Loucy (cell line): ENCODE data around the gene TTLL1.

Source experiments
- H2AFZ ChIP-seq: fragments of 200-600 bp; sonication (generic); 2 replicates; pipeline ENCODE4 v1.6.0; 2016; ENCODE audit warnings: antibody characterized with exemption, mild to moderate bottlenecking, low read length, moderate library complexity
- H3F3A ChIP-seq: fragments of 200-600 bp; 2 replicates; pipeline ENCODE4 v1.6.0; 2016; ENCODE audit warnings: antibody characterized with exemption, low read depth, mild to moderate bottlenecking
- H3K27me3 ChIP-seq: fragments of 200-600 bp; sonication (generic); 2 replicates; pipeline ENCODE4 v1.6.1; 2014; ENCODE audit warnings: low read length, mild to moderate bottlenecking; ENCODE audit not compliant: insufficient read depth, poor library complexity, severe bottlenecking
- H3K36me3 ChIP-seq: fragments of 200-600 bp; sonication (generic); 2 replicates; pipeline ENCODE4 v1.6.1; 2016; ENCODE audit warnings: low read length; ENCODE audit not compliant: insufficient read depth
- H3K4me1 ChIP-seq: fragments of 200-600 bp; sonication (generic); 2 replicates; pipeline ENCODE4 v1.5.1; 2014; ENCODE audit warnings: low read length, mild to moderate bottlenecking; ENCODE audit not compliant: insufficient read depth, poor library complexity, severe bottlenecking
- H3K4me2 ChIP-seq: fragments of 200-600 bp; sonication (generic); 2 replicates; pipeline ENCODE4 v1.6.0; 2014; ENCODE audit warnings: antibody characterized with exemption, low read length, low read depth, mild to moderate bottlenecking; ENCODE audit not compliant: poor library complexity, severe bottlenecking
- H3K4me3 ChIP-seq: fragments of 200-600 bp; sonication (generic); 2 replicates; pipeline ENCODE4 v1.5.1; 2014; ENCODE audit warnings: low read length, mild to moderate bottlenecking, mixed read lengths; ENCODE audit not compliant: poor library complexity, severe bottlenecking
- H3K79me2 ChIP-seq: fragments of 200-600 bp; sonication (generic); 2 replicates; pipeline ENCODE4 v1.6.1; 2014; ENCODE audit warnings: low read length; ENCODE audit not compliant: insufficient read depth
- H3K9ac ChIP-seq: fragments of 200-600 bp; sonication (generic); 2 replicates; pipeline ENCODE4 v1.6.0; 2014; ENCODE audit warnings: mild to moderate bottlenecking, low read depth, low read length, moderate library complexity; ENCODE audit not compliant: poor library complexity, severe bottlenecking
- H3K9me2 ChIP-seq: fragments of 200-600 bp; sonication (generic); replicated peaks from 2 replicates; pipeline ENCODE4 v1.6.1; 2016; ENCODE audit warnings: low read depth, low read length, mixed read lengths
- H3K9me3 ChIP-seq: fragments of 200-600 bp; sonication (generic); 2 replicates; pipeline ENCODE4 v1.6.1; 2014; ENCODE audit warnings: mild to moderate bottlenecking, antibody characterized with exemption, low read length, low read depth; ENCODE audit not compliant: insufficient read depth
- H4K20me1 ChIP-seq: fragments of 200-600 bp; sonication (generic); 2 replicates; pipeline ENCODE4 v1.6.0; 2014; ENCODE audit warnings: antibody characterized with exemption, low read length, mild to moderate bottlenecking; ENCODE audit not compliant: insufficient read depth, poor library complexity, severe bottlenecking
- EZH2phosphoT487 ChIP-seq: fragments of 200-600 bp; IDR thresholded peaks from 2 replicates; pipeline ENCODE4 v1.6.1; 2018; ENCODE audit warnings: antibody characterized with exemption, mild to moderate bottlenecking, moderate library complexity, borderline replicate concordance
- TF ChIP-seq, protein P1 (sequence below): fragments of 200-600 bp; sonication (generic); conservative IDR thresholded peaks from 2 replicates; pipeline ENCODE4 v1.5.1; 2014; ENCODE audit warnings: mild to moderate bottlenecking, antibody characterized with exemption, low read length

The TTLL1 gene

DNA sequence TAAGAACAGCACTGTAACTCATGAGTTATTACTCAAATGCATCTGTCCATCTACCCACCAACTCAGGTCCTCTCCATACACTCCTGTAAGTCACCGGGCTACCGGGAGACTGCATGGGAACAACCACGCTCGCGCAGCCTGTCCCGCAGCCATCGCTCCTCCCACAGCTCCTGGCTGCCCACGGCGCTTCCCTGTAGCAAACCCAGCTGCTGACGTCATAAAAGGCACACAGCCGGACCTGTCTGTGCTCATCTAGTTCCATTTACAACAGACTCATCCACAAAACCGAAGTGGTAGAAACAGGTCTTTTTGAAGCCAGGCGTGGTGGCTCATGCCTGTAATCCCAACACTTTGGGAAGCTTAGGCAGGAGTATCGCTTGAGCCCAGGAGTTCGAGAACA lies 50.9 kb downstream of the TTLL1 start:
- Histone ChIP-seq H3F3A (no peaks in the 10 kb centered on the region), H3K27me3 (no peaks in the 10 kb centered on the region), H3K4me3 (no peak overlapping the region), H3K9ac (no peak overlapping the region), H2AFZ (no peak overlapping the region), H3K9me3 (no peaks in the 10 kb centered on the region), H3K4me1 (no peaks in the 10 kb centered on the region), H3K36me3 (no peaks in the 10 kb centered on the region), H3K4me2 (no peak overlapping the region), H3K79me2 (no peaks in the 10 kb centered on the region), H3K9me2 (no peaks in the 10 kb centered on the region), H4K20me1 (no peaks in the 10 kb centered on the region)
- TF ChIP-seq, protein P1, sequence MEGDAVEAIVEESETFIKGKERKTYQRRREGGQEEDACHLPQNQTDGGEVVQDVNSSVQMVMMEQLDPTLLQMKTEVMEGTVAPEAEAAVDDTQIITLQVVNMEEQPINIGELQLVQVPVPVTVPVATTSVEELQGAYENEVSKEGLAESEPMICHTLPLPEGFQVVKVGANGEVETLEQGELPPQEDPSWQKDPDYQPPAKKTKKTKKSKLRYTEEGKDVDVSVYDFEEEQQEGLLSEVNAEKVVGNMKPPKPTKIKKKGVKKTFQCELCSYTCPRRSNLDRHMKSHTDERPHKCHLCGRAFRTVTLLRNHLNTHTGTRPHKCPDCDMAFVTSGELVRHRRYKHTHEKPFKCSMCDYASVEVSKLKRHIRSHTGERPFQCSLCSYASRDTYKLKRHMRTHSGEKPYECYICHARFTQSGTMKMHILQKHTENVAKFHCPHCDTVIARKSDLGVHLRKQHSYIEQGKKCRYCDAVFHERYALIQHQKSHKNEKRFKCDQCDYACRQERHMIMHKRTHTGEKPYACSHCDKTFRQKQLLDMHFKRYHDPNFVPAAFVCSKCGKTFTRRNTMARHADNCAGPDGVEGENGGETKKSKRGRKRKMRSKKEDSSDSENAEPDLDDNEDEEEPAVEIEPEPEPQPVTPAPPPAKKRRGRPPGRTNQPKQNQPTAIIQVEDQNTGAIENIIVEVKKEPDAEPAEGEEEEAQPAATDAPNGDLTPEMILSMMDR = no peak
- no peak for TF ChIP-seq EZH2phosphoT487

DNA sequence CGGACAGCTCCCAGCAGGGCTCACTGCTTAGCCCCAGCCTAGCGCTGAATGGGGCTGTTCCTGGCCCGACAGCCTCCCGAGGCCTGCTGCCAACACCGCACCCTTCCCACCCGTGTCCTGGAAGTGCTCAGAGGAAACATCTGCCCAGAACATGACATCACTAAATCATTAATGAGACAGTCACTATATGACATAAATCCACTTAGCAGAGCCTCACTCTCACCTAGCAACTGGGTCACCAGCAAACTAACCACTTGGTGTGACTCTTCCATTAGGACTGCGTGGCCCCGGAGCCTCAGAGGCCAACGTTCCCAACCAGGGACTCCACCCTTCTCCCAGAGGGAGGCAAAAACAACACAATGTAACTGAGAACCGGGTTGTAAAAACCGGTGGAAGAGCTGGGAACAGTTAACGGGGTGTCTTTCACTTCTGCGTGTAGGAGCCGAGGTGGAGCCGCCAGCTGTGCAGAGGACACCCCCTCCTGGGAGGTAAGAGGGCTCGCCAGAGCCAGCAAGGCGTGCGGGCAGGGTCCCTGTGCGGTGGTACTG lies 52.8 kb downstream of the TTLL1 start:
- Histone ChIP-seq H2AFZ (no peak overlapping the region), H3K9me2 (no peaks in the 10 kb centered on the region), H4K20me1 (no peaks in the 10 kb centered on the region), H3K4me2 (no peak overlapping the region), H3K9me3 (no peaks in the 10 kb centered on the region), H3K4me3 (no peak overlapping the region), H3F3A (no peaks in the 10 kb centered on the region), H3K27me3 (no peaks in the 10 kb centered on the region), H3K79me2 (no peaks in the 10 kb centered on the region), H3K36me3 (no peaks in the 10 kb centered on the region), H3K9ac (no peak overlapping the region), H3K4me1 (no peaks in the 10 kb centered on the region)
- TF ChIP-seq, protein P1 = no peak
- no peak for TF ChIP-seq EZH2phosphoT487

DNA sequence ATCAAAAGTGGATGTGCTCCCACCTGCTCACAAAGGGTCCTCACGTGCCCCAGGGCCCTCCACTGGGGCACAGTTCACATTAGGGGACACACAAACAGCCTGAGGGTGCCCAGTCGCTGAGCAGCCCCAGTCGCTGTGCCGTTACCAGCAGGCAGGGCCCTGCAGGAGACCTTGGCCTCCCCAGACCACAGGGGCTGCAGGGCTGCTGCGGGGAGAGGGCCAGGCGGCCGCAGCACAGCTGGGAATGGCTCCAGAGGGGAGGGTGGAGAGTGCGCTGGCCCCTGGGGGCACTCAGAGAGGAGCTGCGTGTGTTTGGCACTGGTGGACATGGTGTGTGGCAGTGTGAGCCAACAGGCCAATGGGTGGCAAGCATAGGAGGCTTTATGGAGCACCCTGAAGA lies 53.9 kb downstream of the TTLL1 start:
- Histone ChIP-seq H3K9ac (no peak overlapping the region), H3K4me2 (no peak overlapping the region), H3K9me3 (no peaks in the 10 kb centered on the region), H3F3A (no peaks in the 10 kb centered on the region), H2AFZ (no peak overlapping the region), H3K36me3 (no peaks in the 10 kb centered on the region), H3K27me3 (no peaks in the 10 kb centered on the region), H3K4me3 (no peak overlapping the region), H4K20me1 (no peaks in the 10 kb centered on the region), H3K4me1 (no peaks in the 10 kb centered on the region), H3K79me2 (no peaks in the 10 kb centered on the region), H3K9me2 (no peaks in the 10 kb centered on the region)
- no peak for TF ChIP-seq EZH2phosphoT487
- TF ChIP-seq, protein P1 = no peak
